ENCODE measurements around the gene SYVN1.

SYVN1 gene

DNA sequence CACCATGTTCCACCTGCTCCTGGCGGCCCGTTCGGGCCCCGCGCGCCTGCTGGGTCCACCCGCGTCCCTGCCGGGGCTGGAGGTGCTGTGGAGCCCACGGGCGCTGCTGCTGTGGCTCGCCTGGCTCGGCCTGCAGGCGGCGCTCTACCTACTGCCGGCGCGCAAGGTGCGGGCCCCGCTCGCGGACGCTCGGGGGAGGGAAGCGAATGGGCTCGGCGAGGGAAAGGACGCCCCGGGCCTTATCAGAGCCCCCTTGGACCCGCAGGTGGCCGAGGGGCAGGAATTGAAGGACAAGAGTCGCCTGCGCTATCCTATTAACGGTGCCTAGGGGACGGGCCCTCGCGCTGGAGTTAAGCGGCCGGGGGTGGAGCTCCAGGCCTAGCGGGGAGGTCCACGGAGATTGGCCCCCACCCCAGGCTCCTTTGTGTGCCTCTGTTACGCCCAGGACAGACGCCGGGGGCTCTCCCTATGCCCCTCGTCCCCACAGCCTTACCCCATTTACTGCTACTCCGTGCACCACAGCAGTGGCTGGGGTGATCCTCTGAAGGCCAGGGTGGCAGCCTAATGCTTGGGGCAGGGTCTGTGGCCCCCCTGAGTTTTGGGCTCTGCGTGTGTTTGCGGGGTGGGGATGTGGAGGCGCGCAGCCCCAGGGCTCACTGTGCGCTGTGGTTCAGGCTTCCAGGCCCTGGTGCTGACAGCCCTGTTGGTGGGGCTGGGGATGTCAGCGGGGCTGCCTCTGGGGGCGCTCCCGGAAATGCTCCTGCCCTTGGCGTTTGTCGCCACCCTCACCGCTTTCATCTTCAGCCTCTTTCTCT lies 21.6 kb downstream of the SYVN1 start:
- Histone ChIP-seq H3K9me3 (no peaks in the 10 kb centered on the region), H3K36me3 (peaks cover 14 to 39% (median 25%) of the 10 kb centered on the region in 3 donors), H3K4me3 (peak overlapping the region; percentile 44 to 59), H3K27me3 (no peaks in the 10 kb centered on the region), H3K4me1 (peaks cover 10 to 52% (median 48%) of the 10 kb centered on the region in 4 donors), H3K27ac (peak overlapping the region; percentile 49 to 58)
- TF ChIP-seq, protein P1, sequence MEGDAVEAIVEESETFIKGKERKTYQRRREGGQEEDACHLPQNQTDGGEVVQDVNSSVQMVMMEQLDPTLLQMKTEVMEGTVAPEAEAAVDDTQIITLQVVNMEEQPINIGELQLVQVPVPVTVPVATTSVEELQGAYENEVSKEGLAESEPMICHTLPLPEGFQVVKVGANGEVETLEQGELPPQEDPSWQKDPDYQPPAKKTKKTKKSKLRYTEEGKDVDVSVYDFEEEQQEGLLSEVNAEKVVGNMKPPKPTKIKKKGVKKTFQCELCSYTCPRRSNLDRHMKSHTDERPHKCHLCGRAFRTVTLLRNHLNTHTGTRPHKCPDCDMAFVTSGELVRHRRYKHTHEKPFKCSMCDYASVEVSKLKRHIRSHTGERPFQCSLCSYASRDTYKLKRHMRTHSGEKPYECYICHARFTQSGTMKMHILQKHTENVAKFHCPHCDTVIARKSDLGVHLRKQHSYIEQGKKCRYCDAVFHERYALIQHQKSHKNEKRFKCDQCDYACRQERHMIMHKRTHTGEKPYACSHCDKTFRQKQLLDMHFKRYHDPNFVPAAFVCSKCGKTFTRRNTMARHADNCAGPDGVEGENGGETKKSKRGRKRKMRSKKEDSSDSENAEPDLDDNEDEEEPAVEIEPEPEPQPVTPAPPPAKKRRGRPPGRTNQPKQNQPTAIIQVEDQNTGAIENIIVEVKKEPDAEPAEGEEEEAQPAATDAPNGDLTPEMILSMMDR (IDR thresholded peaks at IDR 0.05): peak; percentile 66 to 73
- DNase-seq: no peak
- intact Hi-C loops (cut with DNase I; ENCODE audit: low total_unique reads): loop anchor here (10.0 kb wide), 1 partner anchor 188 kb away; the partner anchor contains the start of gene PPP2R5B

DNA sequence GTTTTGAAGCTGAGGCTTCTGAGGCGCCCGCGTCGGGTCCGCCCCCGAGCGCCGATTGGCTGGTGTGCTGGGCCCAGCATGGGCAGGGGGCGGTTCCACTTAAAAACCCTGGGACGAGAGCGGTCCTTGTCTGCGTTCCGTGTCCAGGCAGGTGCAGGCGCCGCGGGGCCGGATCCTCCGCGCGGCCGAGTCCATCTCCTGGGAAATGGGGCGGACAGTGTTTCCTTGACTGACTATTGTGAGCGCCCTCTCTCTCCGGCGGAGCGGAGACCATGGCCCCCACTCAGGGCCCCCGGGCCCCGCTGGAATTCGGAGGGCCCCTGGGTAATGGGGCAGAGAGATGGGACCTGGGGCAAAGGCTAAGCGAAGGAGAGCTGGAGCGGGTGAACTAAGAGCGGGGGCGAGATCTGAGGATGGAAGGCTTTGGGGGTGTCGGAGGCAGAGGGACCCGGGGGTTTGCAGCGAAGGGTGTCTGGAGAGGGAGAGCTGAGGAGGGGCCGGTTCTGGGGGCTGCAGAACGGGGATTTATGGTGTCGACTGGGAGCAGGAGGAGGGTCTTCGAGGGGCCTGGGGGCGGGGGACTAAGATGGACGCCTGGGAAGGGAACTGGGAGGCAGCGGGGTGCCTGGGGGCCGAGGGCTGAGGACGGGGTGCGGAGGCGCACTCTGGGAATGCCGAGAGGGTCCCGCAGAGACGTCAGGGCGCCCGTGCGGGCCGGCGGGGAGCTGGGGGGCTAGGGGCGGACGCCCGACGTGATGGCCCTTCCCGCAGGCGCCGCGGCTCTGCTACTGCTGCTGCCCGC lies 22.4 kb downstream of the SYVN1 start, which contains the start of gene TM7SF2:
TSS of gene TM7SF2 (plus strand) at position 129 of the 802 bp plus-strand sequence. CDS start at position 273, 144 bp downstream.
- H3K27ac ChIP-seq: peak within 1 kb of the TSS; percentile 49 to 58
- intact Hi-C loops (cut with DNase I; ENCODE audit: low total_unique reads): loop anchor here (2.0 to 10.0 kb wide), 2 partner anchors 69 to 187 kb away; partner anchors contain the start of genes CAPN1 and PPP2R5B
- DNase-seq: peak; percentile 95 to 96
- H3K4me3 ChIP-seq: peak within 1 kb of the TSS; percentile 44 to 59
- TF ChIP-seq, protein P1 (IDR thresholded peaks at IDR 0.05): no peak
- H3K9me3 ChIP-seq: no peaks in the 10 kb centered on the region
- no peaks in the 10 kb centered on the region for H3K27me3 ChIP-seq
- H3K36me3 ChIP-seq: peaks cover 18 to 47% (median 29%) of the 10 kb centered on the region in 3 donors
- peaks cover 10 to 49% (median 47%) of the 10 kb centered on the region in 4 donors for H3K4me1 ChIP-seq

DNA sequence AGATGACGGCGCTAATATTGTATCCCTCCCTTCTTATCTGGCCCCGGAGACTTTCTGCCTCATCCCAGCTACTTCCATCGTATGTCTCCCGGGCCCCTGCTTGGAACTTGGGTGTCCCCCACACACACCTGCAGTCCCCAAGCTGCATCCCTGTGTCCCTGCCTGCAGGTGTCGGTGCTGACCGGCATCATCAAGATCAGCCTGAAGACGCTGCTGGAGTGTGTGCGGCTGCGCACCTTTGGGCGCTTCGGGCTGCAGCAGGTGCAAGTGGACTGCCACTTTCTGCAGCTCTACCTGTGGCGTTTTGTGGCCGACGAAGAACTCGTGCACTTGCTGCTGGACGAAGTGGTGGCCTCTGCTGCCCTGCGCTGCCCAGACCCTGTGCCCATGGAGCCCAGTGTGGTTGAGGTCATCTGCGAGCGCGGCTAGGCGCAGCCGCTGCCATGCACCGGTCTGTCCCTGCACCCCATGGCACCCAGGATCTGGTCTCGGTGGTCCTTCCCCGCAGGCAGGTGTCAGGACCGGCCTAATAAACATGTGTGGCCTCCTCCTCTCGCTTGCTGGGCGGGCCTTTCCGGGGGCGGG lies 23.1 kb downstream of the SYVN1 start:
- peak overlapping the region; percentile 49 to 58 for H3K27ac ChIP-seq
- DNase-seq: no peak
- peaks cover 18 to 47% (median 30%) of the 10 kb centered on the region in 3 donors for H3K36me3 ChIP-seq
- H3K4me3 ChIP-seq: peak overlapping the region; percentile 44 to 59
- intact Hi-C loops (cut with DNase I; ENCODE audit: low total_unique reads): loop anchor here (2.0 to 10.0 kb wide), 2 partner anchors 70 to 186 kb away; partner anchors contain the start of genes CAPN1 and PPP2R5B
- TF ChIP-seq, protein P1 (IDR thresholded peaks at IDR 0.05): no peak
- no peaks in the 10 kb centered on the region for H3K27me3 ChIP-seq
- peaks cover 10 to 42% (median 40%) of the 10 kb centered on the region in 4 donors for H3K4me1 ChIP-seq
- no peaks in the 10 kb centered on the region for H3K9me3 ChIP-seq

DNA sequence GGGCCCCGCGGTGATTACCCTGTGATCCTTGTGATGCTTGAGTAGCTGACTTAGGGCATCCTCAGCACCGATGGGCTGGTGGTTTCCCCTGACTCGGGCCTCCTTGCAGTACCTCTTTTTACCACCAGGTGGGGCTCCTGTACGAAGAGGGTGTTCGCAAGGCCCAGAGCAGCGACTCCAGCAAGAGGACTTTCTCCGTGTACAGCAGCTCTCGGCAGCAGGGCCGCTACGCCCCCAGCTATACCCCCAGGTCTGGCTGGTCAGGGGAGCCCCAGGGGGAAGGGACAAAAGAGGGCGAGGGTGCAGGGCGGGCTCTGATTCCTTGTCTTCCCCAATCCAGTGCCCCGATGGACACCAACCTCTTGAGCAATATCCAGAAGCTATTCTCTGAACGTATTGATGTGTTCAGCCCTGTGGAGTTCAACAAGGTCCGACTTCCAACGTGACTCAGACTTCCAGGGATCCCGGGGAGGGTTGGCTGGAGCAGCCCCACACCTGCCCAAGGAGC lies 23.9 kb downstream of the SYVN1 start:
- no peak overlapping the region for H3K4me3 ChIP-seq
- H3K27ac ChIP-seq: peak overlapping the region; percentile 49 to 58
- peaks cover 18 to 38% (median 35%) of the 10 kb centered on the region in 3 donors for H3K36me3 ChIP-seq
- peak; percentile 86 to 93 for DNase-seq
- intact Hi-C loops (cut with DNase I; ENCODE audit: low total_unique reads): loop anchor here (2.0 to 10.0 kb wide), 2 partner anchors 70 to 186 kb away; partner anchors contain the start of genes CAPN1 and PPP2R5B
- peaks cover 10 to 34% (median 33%) of the 10 kb centered on the region in 4 donors for H3K4me1 ChIP-seq
- H3K9me3 ChIP-seq: no peaks in the 10 kb centered on the region
- H3K27me3 ChIP-seq: no peaks in the 10 kb centered on the region
- TF ChIP-seq, protein P1 (IDR thresholded peaks at IDR 0.05): peak; percentile 96 to 98
